ENCODE results near the gene CFB.
A peak's percentile ranks its signal among the peaks of the same experiment; 100 is the strongest.
"Not testable (repeated sequence)": the region's sequence is repeated elsewhere in the genome, so short reads cannot be mapped to it uniquely, and the experiment has no call there.

Gene CFB

DNA sequence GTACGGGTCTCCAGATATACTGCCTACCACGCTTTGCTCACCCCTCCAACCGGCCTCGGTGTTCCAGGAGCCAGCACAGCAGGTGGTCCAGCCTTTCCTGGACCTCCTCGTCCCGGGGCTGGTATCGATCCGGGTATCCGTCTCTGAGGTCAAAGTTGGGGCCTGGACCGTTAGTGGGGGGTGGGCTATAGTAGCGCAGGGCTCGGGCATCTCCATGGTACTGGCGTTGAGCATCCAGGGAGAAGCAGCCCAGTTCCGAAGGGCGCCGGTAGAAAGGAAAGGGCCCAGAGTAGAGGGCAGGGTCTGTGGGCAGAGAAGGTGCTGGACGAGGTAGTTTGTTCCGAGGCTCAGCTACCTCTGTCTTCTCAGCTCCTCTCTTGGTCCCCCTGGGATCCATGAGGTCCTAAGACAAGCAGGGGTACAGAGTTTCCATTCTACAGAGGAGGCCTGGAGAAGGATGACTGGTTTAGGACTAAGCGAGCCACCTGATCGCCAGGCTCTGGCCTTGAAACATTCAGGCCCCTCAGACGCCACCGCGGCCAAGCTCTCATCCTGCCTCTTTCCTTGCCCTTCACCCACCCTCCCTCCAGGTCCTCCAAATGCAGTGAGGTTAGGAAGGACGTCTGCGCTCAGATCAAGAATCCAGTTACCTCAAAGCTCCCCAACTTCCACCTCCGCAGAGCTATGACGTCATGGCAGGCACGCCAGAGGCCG, 25.5 kb downstream of the CFB start:
- no peak for DNase-seq (ENCODE audit: low read depth)

DNA sequence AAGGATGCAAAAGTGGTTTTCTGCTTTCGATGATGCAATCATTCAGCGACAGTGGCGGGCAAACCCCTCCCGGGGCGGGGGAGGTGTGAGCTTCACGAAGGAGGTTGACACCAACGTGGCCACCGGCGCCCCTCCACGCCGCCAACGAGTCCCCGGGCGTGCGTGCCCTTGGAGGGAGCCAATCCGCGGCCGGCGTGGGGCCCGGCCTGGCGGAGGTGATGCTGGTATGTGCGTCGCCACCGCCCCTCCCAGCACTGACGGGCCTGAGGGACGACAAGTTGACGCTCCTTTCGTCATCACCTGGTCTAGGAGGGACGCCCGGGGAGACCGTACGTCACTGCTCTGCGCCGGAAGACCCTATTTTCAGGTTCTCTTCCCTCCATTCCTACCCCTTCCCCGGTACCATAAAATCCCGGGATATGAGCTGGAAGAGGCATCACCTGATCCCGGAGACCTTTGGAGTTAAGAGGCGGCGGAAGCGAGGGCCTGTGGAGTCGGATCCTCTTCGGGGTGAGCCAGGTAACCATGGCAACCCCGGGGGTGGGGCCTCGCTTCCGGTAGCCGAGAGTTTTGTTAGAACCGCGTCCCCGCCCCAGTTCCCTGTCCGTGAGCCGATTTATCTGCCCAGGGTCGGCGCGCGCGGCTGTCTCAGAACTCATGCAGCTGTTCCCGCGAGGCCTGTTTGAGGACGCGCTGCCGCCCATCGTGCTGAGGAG, 26.3 kb downstream of the CFB start, which contains the start of gene DXO:
DXO (minus strand) TSS at position 146 of the 716 bp plus-strand sequence. CDS start 463 bp downstream, outside the sequence.
- DNase-seq (ENCODE audit: low read depth), result peak; percentile 98

DNA sequence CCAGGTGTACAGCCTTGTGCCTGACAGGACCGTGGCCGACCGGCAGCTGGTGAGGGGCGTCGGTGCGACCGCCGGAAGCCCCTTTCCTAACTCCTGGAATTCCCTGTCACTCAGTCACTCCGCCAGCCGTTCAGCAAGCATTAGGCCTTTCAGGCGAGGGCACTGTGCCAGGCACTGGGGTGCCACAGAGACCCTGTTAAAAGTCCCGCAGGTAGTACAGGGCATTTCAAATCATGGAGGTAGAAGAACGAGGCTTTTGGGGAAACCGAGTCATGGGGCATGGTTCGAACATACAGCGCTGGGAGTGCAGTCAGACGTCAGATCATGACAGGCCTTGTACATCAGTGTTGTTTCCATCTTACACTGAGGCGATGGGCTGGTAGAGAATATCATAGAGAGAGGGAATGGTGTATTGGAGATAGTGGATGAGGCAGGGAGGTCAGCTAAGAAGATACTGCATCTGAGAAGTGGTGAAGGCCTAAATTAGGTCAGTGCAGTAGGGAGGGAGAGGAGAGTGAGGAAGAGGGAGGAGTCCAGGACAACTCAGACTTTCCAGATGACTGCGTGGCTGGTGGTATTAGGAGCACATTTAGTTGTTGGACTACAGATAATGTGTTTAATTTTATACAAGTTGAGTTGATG, 26.9 kb downstream of the CFB start:
- no peak for DNase-seq (ENCODE audit: low read depth)

DNA sequence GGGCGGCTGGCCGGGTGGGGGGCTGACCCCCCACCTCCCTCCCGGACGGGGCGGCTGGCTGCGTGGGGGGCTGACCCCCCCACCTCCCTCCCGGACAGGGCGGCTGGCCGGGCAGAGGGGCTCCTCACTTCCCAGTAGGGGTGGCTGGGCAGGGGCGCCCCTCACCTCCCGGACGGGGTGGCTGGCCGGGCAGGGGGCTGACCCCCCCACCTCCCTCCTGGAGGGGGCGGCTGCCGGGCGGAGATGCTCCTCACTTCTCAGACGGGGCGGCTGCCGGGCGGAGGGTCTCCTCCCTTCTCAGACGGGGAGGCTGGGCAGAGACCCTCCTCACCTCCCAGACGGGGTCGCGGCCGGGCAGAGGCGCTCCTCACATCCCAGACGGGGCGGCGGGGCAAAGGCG, 30.2 kb downstream of the CFB start:
- not testable (repeated sequence) for DNase-seq (ENCODE audit: low read depth)

DNA sequence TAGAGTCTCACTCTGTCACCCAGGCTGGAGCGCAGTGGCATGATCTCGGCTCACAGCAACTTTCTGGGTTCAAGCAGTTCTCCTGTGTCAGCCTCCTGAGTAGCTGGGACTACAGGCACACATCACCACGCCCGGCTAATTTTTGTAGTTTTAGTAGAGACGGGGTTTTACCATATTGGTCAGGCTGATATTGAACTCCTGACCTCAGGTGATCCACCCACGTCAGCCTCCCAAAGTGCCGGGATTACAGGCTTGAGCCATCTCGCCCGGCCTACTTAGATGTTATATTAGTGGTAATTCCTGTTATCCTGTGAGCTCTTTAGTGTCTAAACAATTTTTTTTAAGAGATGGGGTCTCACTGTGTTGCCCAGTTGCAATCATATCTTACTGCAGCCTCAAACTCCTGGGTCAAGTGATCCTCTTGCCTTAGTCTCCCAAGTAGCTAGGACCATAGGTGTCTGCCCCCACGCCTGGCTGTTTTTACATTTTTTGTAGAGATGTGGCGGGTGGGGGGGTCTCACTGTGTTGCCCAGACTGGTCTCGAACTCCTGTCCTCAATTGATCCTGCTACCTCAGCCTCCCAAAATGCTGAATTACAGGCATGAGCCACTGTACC, 32.0 kb downstream of the CFB start:
- DNase-seq (ENCODE audit: low read depth), result no peak

DNA sequence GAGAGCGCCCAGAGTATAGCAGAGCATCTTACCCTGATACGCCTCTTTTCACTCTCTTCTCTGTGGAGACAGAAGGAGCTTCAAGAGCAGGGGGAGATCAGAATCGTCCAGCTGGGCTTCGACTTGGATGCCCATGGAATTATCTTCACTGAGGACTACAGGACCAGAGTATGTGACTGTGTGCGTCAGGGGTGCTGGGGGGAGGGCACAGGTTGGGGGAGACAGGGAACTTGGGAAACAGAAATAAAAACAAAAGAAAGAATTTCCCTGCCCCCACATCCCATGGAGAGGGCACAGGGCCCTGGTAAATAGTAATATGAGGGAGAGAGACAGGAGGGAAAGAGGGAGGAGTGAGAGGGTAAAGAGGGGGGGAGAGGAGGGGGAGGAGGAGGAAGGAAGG, 32.9 kb downstream of the CFB start:
- no peak for DNase-seq (ENCODE audit: low read depth)

DNA sequence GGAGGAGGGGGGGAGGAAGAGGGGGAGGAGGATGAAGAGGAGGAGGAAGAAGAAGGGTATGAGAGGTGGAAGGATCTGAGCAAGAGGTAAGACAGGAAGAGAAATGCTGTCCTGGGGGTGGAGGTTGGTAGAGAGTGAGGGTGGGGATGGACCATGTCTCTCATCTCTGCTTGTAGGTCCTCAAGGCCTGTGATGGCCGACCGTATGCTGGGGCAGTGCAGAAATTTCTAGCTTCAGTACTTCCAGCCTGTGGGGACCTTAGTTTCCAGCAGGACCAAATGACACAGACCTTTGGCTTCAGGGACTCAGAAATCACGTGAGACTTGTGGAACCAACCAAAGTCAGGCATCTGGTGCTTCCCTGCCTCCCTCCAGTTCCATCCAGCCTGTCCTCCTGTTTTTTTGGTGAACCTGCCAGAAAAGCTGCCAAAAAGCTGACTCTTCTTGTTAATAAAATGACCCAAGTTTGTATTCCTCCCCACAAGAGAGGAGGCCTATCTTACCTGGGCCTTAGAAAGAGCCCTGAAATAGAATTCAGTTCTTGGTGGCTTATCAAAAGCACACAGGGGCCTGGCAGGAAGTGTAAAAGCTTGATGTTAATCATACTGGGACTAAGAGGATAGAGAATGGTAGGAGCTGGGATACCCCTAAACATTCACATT, 33.5 kb downstream of the CFB start:
- no peak for DNase-seq (ENCODE audit: low read depth)

DNA sequence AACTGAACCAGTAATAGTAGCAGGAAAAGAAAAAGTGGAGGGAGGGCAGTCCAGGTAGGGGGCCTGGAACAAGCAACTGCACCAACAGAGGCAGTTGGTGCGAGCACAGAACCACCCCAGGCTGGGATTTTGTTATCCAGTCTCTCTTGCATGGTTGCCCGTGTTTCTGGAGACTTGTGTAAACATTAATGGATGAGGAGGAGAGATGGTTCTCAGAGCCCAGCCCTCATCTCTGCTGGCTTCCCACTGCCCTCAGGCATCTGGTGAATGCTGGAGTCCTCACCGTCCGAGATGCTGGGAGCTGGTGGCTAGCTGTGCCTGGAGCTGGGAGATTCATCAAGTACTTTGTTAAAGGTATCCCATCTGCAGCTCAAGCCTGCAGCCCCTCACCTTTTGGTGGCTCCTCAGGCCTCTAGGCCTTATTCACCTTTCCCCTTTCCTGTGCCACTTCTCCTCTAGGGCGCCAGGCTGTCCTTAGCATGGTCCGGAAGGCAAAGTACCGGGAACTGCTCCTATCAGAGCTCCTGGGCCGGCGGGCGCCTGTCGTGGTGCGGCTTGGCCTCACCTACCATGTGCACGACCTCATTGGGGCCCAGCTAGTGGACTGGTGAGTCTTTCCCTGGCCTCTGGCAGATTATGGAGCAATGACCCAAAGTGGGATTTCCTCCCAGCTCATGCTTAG, 34.4 kb downstream of the CFB start:
- DNase-seq (ENCODE audit: low read depth), result not testable (repeated sequence)

DNA sequence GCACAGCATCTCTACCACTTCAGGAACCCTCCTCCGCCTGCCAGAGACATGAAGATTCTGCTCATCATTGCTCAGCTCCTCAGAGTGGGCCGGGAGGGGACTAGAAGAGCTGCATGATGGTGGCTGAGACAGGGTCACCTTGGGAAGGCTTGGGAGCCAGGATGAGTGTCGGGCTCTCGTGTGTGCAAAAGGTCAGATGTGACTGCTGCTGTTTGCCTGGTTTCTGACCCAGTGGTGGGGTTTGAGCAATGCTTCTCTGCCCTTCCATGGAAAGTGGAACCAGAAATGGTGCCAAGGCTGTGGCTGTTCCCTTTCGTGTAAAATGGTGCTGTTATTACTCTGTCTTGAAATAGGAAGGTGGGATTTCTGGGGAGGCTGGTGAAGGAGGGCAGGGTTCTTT, 35.1 kb downstream of the CFB start:
- DNase-seq (ENCODE audit: low read depth), result not testable (repeated sequence)

DNA sequence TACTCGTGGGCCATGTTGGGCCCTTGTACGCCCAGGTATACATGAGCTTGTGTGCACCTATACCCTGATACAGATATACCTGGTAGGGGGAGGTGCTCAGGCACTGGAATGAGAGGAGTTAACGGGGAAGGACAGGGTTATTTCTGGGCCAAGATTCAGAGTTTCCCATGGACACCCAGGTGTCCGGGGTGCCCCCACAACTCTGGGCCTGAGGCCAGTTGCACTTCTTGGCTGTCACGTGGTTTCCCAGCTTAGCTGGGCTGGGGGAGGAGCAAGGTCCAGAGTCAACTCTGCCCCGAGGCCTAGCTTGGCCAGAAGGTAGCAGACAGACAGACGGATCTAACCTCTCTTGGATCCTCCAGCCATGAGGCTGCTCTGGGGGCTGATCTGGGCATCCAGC, 35.8 kb downstream of the CFB start, which contains the start of gene C4A:
C4A (plus strand) TSS at position 314 of the 400 bp plus-strand sequence; CDS start at position 365, 51 bp downstream.
- DNase-seq (ENCODE audit: low read depth), result not testable (repeated sequence)

DNA sequence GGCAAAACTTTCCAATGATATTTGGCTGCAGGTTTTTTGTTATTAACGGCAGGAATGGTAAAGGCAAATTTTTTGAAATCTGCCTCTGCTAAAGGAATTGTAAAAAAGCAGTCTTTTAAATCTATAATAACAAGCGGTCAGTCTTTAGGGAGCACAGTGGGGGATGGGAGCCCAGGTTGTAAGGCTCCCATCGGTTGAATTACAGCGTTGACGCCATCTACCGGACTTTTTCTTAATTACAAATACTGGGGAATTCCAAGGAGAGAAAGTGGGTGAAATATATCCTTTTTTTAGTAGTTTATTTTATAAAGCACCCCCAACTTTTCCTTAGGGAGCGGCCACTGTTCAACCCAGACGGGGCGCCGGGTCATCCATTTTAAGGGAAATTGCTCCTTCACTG, 43.5 kb downstream of the CFB start:
- not testable (repeated sequence) for DNase-seq (ENCODE audit: low read depth)

DNA sequence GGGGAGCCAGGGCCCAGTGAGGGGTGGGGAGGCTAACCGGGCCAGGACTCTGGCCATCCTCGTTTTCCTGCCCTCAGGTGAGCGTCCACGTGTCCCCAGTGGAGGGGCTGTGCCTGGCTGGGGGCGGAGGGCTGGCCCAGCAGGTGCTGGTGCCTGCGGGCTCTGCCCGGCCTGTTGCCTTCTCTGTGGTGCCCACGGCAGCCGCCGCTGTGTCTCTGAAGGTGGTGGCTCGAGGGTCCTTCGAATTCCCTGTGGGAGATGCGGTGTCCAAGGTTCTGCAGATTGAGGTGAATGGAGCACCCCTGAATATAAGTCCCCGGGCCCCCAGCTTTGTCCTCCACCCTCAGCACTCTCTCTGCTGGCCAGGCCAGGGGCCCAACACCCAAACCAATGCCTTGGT, 48.5 kb downstream of the CFB start:
- DNase-seq (ENCODE audit: low read depth), result not testable (repeated sequence)

DNA sequence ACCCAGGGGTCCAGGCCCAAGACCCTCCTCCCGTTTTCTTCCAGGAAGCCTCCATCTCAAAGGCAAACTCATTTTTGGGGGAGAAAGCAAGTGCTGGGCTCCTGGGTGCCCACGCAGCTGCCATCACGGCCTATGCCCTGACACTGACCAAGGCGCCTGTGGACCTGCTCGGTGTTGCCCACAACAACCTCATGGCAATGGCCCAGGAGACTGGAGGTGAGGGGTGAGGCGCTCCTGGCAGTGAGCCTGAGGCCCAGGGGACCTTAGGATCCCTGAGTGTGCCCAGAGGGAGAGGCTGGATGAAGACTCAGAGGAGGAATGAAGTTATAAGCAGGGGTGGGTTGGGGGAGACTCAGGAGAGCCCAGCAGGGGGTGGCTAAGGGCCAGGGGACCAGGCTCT, 50.5 kb downstream of the CFB start:
- not testable (repeated sequence) for DNase-seq (ENCODE audit: low read depth)
